Esophagus squamous epithelium (tissue), 5 donors: ENCODE results near the gene PET100. TPM values are rescaled to one million over a fixed set of nuclear protein-coding genes. Genes with fewer than 3 reads are reported as not detected.

ENCODE experiments used
- DNase-seq: peaks from one replicate; lab custom pipeline; 2025; lab: John Stamatoyannopoulos, UW
- H3K27ac ChIP-seq, 4 donors: fragments of 200-600 bp; sonication (generic); one replicate each; pipeline ENCODE4 v1.5.1; 2016 to 2019; ENCODE audit warnings: mild to moderate bottlenecking in 1 of 4
- H3K27me3 ChIP-seq, 4 donors: fragments of 200-600 bp; sonication (generic); 1 replicate in 3 of 4; 2 replicates in 1 of 4; pipeline versions ENCODE4 v1.5.1 to v1.6.0; 2017 to 2021; ENCODE audit warnings: antibody characterized with exemption in 1 of 4
- H3K36me3 ChIP-seq, 3 donors: fragments of 200-600 bp; sonication (generic); one replicate each; pipeline ENCODE4 v1.5.1; 2016 to 2019
- H3K4me1 ChIP-seq, 3 donors: fragments of 200-600 bp; sonication (generic); one replicate each; pipeline ENCODE4 v1.5.1; 2017 to 2019
- H3K4me3 ChIP-seq, 4 donors: fragments of 200-600 bp; sonication (generic); 1 replicate in 3 of 4; 2 replicates in 1 of 4; pipeline ENCODE4 v1.5.1; 2016 to 2019; ENCODE audit warnings: mild to moderate bottlenecking in 2 of 4, moderate library complexity in 1 of 4
- H3K9me3 ChIP-seq, 3 donors: fragments of 200-600 bp; sonication (generic); one replicate each; pipeline ENCODE4 v1.5.1; 2016 to 2019
- CTCF ChIP-seq, 6 experiments: fragments of 450-650 bp in 4 of 6; fragments of 200-600 bp in 2 of 6; sonication (generic) in 2 of 6; IDR thresholded peaks; one replicate each; pipeline ENCODE4 v1.5.1; 2016 to 2019; ENCODE audit warnings: antibody characterized with exemption in 6 of 6, mild to moderate bottlenecking in 4 of 6, moderate library complexity in 4 of 6
- POLR2A ChIP-seq, 4 donors: fragments of 450-650 bp; IDR thresholded peaks; one replicate each; pipeline ENCODE4 v1.6.1; 2017; ENCODE audit warnings: antibody characterized with exemption in 4 of 4, mild to moderate bottlenecking in 4 of 4, moderate library complexity in 3 of 4
- WGBS, 2 donors: methylation state at CpG; one replicate each; pipeline ENCODE4 v1.1.5; 2018; 5-methylcytosine and 5-hydroxymethylcytosine counted together
- intact Hi-C: fragments of 100-400 bp; cut with DNase I; formaldehyde crosslinking; loops from one replicate; pipeline ENCODE4 v1.15.0; 2022
- total RNA-seq, 4 donors: library from RNA; depleted of rRNA; stranded (reverse); fragments of >200 nt; gene quantifications; one replicate each; pipeline ENCODE4 v1.1.0, GENCODE V29; 2016
- donor health status: DM: yes; HTN: yes; CAD: no.

Gene PET100
- total RNA-seq, 4 donors from 2014 or later, result 22.9 to 43.1 (median 25.7) TPM

GRCh38 chr19:7595466-7596133, 34.0 kb upstream of the PET100 start, which contains the start of gene CAMSAP3:
Gene CAMSAP3, plus strand, starts transcription at chr19:7595863. Its CDS starts 140 bp downstream, at chr19:7596003.
- no peaks in the 10 kb centered on the region for H3K9me3 ChIP-seq
- peak within 1 kb of the TSS; percentile 51 to 70 (median 61) for H3K4me3 ChIP-seq
- H3K27ac ChIP-seq, result peak within 1 kb of the TSS in 3 of 4 donors; percentile 46 to 76 (median 72)
- H3K4me1 ChIP-seq, result peaks cover 3 to 31% (median 7%) of the 10 kb centered on the region in 3 donors
- peaks cover 0 to 67% (median 0%) of the 10 kb centered on the region in 4 donors for H3K27me3 ChIP-seq
- no peak for DNase-seq
- WGBS, 2 donors, result 0% methylated on average over 2 to 9 of the region's 78 CpGs
- no peak for TF ChIP-seq POLR2A (IDR thresholded peaks at IDR 0.05)
- TF ChIP-seq CTCF (IDR thresholded peaks at IDR 0.05), result no peak
- intact Hi-C loops, result no loop called here
- no peaks in the 10 kb centered on the region for H3K36me3 ChIP-seq

- H3K27ac ChIP-seq, result peak overlapping the region in 3 of 4 donors; percentile 46 to 76 (median 72)
- H3K9me3 ChIP-seq, result no peaks in the 10 kb centered on the region
- H3K4me3 ChIP-seq, result peak overlapping the region; percentile 51 to 70 (median 61)
- H3K36me3 ChIP-seq, result no peaks in the 10 kb centered on the region
- no peak for TF ChIP-seq CTCF (IDR thresholded peaks at IDR 0.05)
- no peak for DNase-seq
- intact Hi-C loops, result no loop called here
- 1 to 4% methylated on average over 9 to 23 of the region's 70 CpGs for WGBS, 2 donors
- peaks cover 0 to 25% (median 5%) of the 10 kb centered on the region in 3 donors for H3K4me1 ChIP-seq
- H3K27me3 ChIP-seq, result peaks cover 0 to 69% (median 0%) of the 10 kb centered on the region in 4 donors
These were observed 33.2 kb upstream of the PET100 start for GRCh38 chr19:7596211-7596937.

GRCh38 chr19:7597689-7598088, 31.9 kb upstream of the PET100 start:
- TF ChIP-seq CTCF (IDR thresholded peaks at IDR 0.05) (peak in 1 of 6 experiments; percentile 6), POLR2A (IDR thresholded peaks at IDR 0.05) (no peak)
- no peak overlapping the region for H3K27ac ChIP-seq
- peaks cover under 1 to 35% (median 5%) of the 10 kb centered on the region in 3 donors for H3K4me1 ChIP-seq
- intact Hi-C loops, result no loop called here
- no peaks in the 10 kb centered on the region for H3K9me3 ChIP-seq
- no peak for DNase-seq
- no peaks in the 10 kb centered on the region for H3K36me3 ChIP-seq
- WGBS, 2 donors, result 64 to 67% methylated on average over 8 of the region's 9 CpGs
- peaks cover 0 to 78% (median 0%) of the 10 kb centered on the region in 4 donors for H3K27me3 ChIP-seq
- H3K4me3 ChIP-seq, result peak overlapping the region in 2 of 4 donors; percentile 56 to 66

GRCh38 chr19:7598180-7598579, 31.4 kb upstream of the PET100 start:
- intact Hi-C loops, result no loop called here
- no peak overlapping the region for H3K27ac ChIP-seq
- DNase-seq, result no peak
- no peak for TF ChIP-seq POLR2A (IDR thresholded peaks at IDR 0.05)
- no peak for TF ChIP-seq CTCF (IDR thresholded peaks at IDR 0.05)
- H3K4me3 ChIP-seq, result no peak overlapping the region
- WGBS, 2 donors, result 71 to 77% methylated on average over 6 of the region's 6 CpGs
- no peaks in the 10 kb centered on the region for H3K36me3 ChIP-seq
- peaks cover 0 to 79% (median 0%) of the 10 kb centered on the region in 4 donors for H3K27me3 ChIP-seq
- H3K9me3 ChIP-seq, result no peaks in the 10 kb centered on the region
- H3K4me1 ChIP-seq, result peaks cover 4 to 40% (median 5%) of the 10 kb centered on the region in 3 donors

GRCh38 chr19:7600721-7601120, 28.9 kb upstream of the PET100 start:
- peaks cover 0 to 6% (median 0%) of the 10 kb centered on the region in 3 donors for H3K36me3 ChIP-seq
- TF ChIP-seq POLR2A (IDR thresholded peaks at IDR 0.05) (no peak), CTCF (IDR thresholded peaks at IDR 0.05) (no peak)
- no peak overlapping the region for H3K4me3 ChIP-seq
- H3K27me3 ChIP-seq, result peaks cover 0 to 77% (median 0%) of the 10 kb centered on the region in 4 donors
- H3K27ac ChIP-seq, result no peak overlapping the region
- intact Hi-C loops, result no loop called here
- no peaks in the 10 kb centered on the region for H3K9me3 ChIP-seq
- DNase-seq, result no peak
- peaks cover 4 to 40% (median 5%) of the 10 kb centered on the region in 3 donors for H3K4me1 ChIP-seq
